Fibroblast of peridontal ligament (primary cell): ENCODE data around the gene DSG1.
"Not testable (repeated sequence)": the region's sequence is repeated elsewhere in the genome, so short reads cannot be mapped to it uniquely, and the experiment has no call there.

ENCODE experiments used
- DNase-seq: peaks from one replicate; pipeline ENCODE4 v3.0.0-alpha.2; 2010; ENCODE audit errors: extremely low read depth

DSG1 gene

GRCh38 chr18:31317860-31318259 lies at the start of gene DSG1:
Gene DSG1, plus strand, starts transcription at chr18:31318160. Its CDS starts 141 bp downstream, at chr18:31318301.
- no peak for DNase-seq

- no peak for DNase-seq
These were observed 49.0 kb upstream of the DSG1 start for GRCh38 chr18:31268985-31269406.

GRCh38 chr18:31269566-31269965 lies 48.4 kb upstream of the DSG1 start:
- no peak for DNase-seq

- DNase-seq: no peak
These were observed 47.4 kb upstream of the DSG1 start for GRCh38 chr18:31270578-31270977.

GRCh38 chr18:31273812-31274527 lies 44.0 kb upstream of the DSG1 start:
- no peak for DNase-seq

GRCh38 chr18:31274931-31275330 lies 43.0 kb upstream of the DSG1 start:
- no peak for DNase-seq

- DNase-seq: no peak
These were observed 42.1 kb upstream of the DSG1 start for GRCh38 chr18:31275722-31276463.

GRCh38 chr18:31278609-31279071 lies 39.3 kb upstream of the DSG1 start:
- no peak for DNase-seq

GRCh38 chr18:31280502-31280901 lies 37.5 kb upstream of the DSG1 start:
- no peak for DNase-seq

GRCh38 chr18:31281437-31281836 lies 36.5 kb upstream of the DSG1 start:
- no peak for DNase-seq

GRCh38 chr18:31289446-31289845 lies 28.5 kb upstream of the DSG1 start:
- not testable (repeated sequence) for DNase-seq

- DNase-seq: no peak
These were observed 26.3 kb upstream of the DSG1 start for GRCh38 chr18:31291688-31292087.

- no peak for DNase-seq
These were observed 23.7 kb upstream of the DSG1 start for GRCh38 chr18:31294199-31294747.

- no peak for DNase-seq
These were observed 20.7 kb upstream of the DSG1 start for GRCh38 chr18:31297248-31297647.

GRCh38 chr18:31301201-31301655 lies 16.7 kb upstream of the DSG1 start:
- DNase-seq: no peak

GRCh38 chr18:31302991-31303390 lies 15.0 kb upstream of the DSG1 start:
- DNase-seq: no peak

- no peak for DNase-seq
These were observed 14.2 kb upstream of the DSG1 start for GRCh38 chr18:31303771-31304170.

GRCh38 chr18:31309115-31309514 lies 8.8 kb upstream of the DSG1 start:
- no peak for DNase-seq

- DNase-seq: no peak
These were observed 986 bp upstream of the DSG1 start for GRCh38 chr18:31316974-31317373.

- no peak for DNase-seq
These were observed 3.8 kb downstream of the DSG1 start for GRCh38 chr18:31321719-31322118.

GRCh38 chr18:31325051-31325450 lies 7.1 kb downstream of the DSG1 start:
- DNase-seq: peak; percentile 0

- no peak for DNase-seq
These were observed 12.0 kb downstream of the DSG1 start for GRCh38 chr18:31329787-31330438.
